SU-DHL-6 (cell line): ENCODE measurements around the gene POLE.

Source experiments
- H2AFZ ChIP-seq: fragments of 200-600 bp; sonication (generic); 2 replicates; pipeline ENCODE4 v1.6.1; 2014; ENCODE audit warnings: low read depth, mild to moderate bottlenecking, moderate library complexity, mixed read lengths, antibody characterized with exemption, low read length; ENCODE audit not compliant: severe bottlenecking
- H3F3A ChIP-seq: fragments of 200-600 bp; shearing (Covaris generic); 2 replicates; pipeline ENCODE4 v1.6.0; 2016; ENCODE audit warnings: antibody characterized with exemption, mild to moderate bottlenecking; ENCODE audit not compliant: insufficient read depth
- H3K27ac ChIP-seq: fragments of 200-600 bp; sonication (generic); 2 replicates; pipeline ENCODE4 v1.5.1; 2016; ENCODE audit warnings: low read depth, mild to moderate bottlenecking, low read length, moderate library complexity, mixed read lengths
- H3K27me3 ChIP-seq: fragments of 200-600 bp; sonication (generic), shearing (Covaris generic); 2 replicates; pipeline ENCODE4 v1.6.0; 2014; ENCODE audit warnings: mild to moderate bottlenecking, low read length
- H3K36me3 ChIP-seq: fragments of 200-600 bp; sonication (generic); 2 replicates; pipeline ENCODE4 v1.6.1; 2014; ENCODE audit warnings: mild to moderate bottlenecking, low read length, mixed read lengths
- H3K4me2 ChIP-seq: fragments of 300-600, 200-600 bp; shearing (Covaris generic), sonication (generic); 2 replicates; pipeline ENCODE4 v1.6.0; 2014; ENCODE audit warnings: low read length, low read depth, mild to moderate bottlenecking; ENCODE audit not compliant: poor library complexity, severe bottlenecking
- H3K4me3 ChIP-seq: fragments of 200-600 bp; sonication (generic); 2 replicates; pipeline ENCODE4 v1.5.1; 2014; ENCODE audit warnings: antibody characterized with exemption, low read length, mild to moderate bottlenecking, mixed read lengths; ENCODE audit not compliant: insufficient read depth, poor library complexity, severe bottlenecking
- H3K79me2 ChIP-seq: fragments of 200-600 bp; sonication (generic); 2 replicates; pipeline ENCODE4 v1.6.1; 2014; ENCODE audit warnings: mild to moderate bottlenecking, low read length, moderate library complexity; ENCODE audit not compliant: insufficient read depth
- H3K9ac ChIP-seq: fragments of 200-600 bp; sonication (generic); 2 replicates; pipeline ENCODE4 v1.7.0; 2014; ENCODE audit warnings: mild to moderate bottlenecking, low read length
- H3K9me2 ChIP-seq: fragments of 200-600 bp; sonication (generic); replicated peaks from 2 replicates; pipeline ENCODE4 v1.6.1; 2014; ENCODE audit warnings: low read length; ENCODE audit not compliant: insufficient read depth
- H3K9me3 ChIP-seq: fragments of 200-600 bp; sonication (generic); 2 replicates; pipeline ENCODE4 v1.6.1; 2014; ENCODE audit warnings: low read length, mixed read lengths; ENCODE audit not compliant: insufficient read depth
- H4K20me1 ChIP-seq: fragments of 200-600 bp; sonication (generic); 2 replicates; pipeline ENCODE4 v1.6.1; 2014; ENCODE audit warnings: low read depth, mild to moderate bottlenecking, antibody characterized with exemption, low read length, moderate library complexity, mixed read lengths
- EZH2phosphoT487 ChIP-seq: fragments of 200-600 bp; sonication (generic), shearing (Covaris generic); conservative IDR thresholded peaks from 2 replicates; pipeline ENCODE4 v1.6.1; 2018; ENCODE audit warnings: mild to moderate bottlenecking, antibody characterized with exemption, low read length, moderate library complexity, mixed read lengths
- TF ChIP-seq, protein P1 (sequence below): fragments of 200-600 bp; sonication (generic); IDR thresholded peaks from one replicate; pipeline ENCODE4 v1.5.1; 2017; ENCODE audit warnings: antibody characterized with exemption, mild to moderate bottlenecking, low read length, moderate library complexity; ENCODE audit not compliant: insufficient read depth, poor library complexity, severe bottlenecking

POLE gene

GRCh38 chr12:132593938-132594358 is 93.2 kb downstream of the POLE start:
- peaks cover 14% of the 10 kb centered on the region for H3F3A ChIP-seq
- H3K4me3 ChIP-seq, result no peak overlapping the region
- no peak overlapping the region for H3K27ac ChIP-seq
- H3K79me2 ChIP-seq, result no peaks in the 10 kb centered on the region
- 0 out of 2 replicates have a peak, but pooled peaks cover 3% of the 10 kb centered on the region for H3K27me3 ChIP-seq
- TF ChIP-seq EZH2phosphoT487, result no peak
- TF ChIP-seq, protein P1, sequence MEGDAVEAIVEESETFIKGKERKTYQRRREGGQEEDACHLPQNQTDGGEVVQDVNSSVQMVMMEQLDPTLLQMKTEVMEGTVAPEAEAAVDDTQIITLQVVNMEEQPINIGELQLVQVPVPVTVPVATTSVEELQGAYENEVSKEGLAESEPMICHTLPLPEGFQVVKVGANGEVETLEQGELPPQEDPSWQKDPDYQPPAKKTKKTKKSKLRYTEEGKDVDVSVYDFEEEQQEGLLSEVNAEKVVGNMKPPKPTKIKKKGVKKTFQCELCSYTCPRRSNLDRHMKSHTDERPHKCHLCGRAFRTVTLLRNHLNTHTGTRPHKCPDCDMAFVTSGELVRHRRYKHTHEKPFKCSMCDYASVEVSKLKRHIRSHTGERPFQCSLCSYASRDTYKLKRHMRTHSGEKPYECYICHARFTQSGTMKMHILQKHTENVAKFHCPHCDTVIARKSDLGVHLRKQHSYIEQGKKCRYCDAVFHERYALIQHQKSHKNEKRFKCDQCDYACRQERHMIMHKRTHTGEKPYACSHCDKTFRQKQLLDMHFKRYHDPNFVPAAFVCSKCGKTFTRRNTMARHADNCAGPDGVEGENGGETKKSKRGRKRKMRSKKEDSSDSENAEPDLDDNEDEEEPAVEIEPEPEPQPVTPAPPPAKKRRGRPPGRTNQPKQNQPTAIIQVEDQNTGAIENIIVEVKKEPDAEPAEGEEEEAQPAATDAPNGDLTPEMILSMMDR, result no peak
- H3K4me2 ChIP-seq, result no peak overlapping the region
- H3K9ac ChIP-seq, result no peak overlapping the region
- no peak overlapping the region for H2AFZ ChIP-seq
- H3K9me2 ChIP-seq, result no peaks in the 10 kb centered on the region
- H3K36me3 ChIP-seq, result no peaks in the 10 kb centered on the region
- no peaks in the 10 kb centered on the region for H4K20me1 ChIP-seq
- H3K9me3 ChIP-seq, result no peaks in the 10 kb centered on the region

DNA sequence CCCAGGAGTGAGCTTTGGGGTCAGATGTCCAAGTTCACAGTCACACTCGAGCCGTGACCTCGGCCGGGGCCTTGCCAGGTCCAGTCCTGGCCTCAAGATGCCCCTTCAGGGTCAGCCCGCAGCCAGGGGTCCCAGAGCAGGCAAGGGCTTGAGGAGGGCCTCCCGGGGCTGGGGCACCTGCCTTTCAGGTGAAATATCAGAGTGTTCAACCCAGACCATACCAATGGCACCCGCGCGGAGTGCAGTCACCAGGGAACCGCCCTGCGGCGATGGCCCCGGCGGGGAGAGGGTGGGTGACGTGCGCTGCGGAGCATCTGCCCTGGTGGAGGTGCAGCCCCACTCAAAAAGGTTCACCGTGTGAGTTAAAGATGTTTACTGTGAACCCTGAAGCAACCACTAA is 93.6 kb downstream of the POLE start:
- Histone ChIP-seq H3K4me3 (no peak overlapping the region), H4K20me1 (no peaks in the 10 kb centered on the region), H3K27me3 (0 out of 2 replicates have a peak, but pooled peaks cover 3% of the 10 kb centered on the region), H3K9me2 (no peaks in the 10 kb centered on the region), H3K27ac (no peak overlapping the region), H3K9me3 (no peaks in the 10 kb centered on the region), H3K36me3 (no peaks in the 10 kb centered on the region), H3K4me2 (no peak overlapping the region), H2AFZ (no peak overlapping the region), H3F3A (peaks cover 9% of the 10 kb centered on the region), H3K9ac (no peak overlapping the region), H3K79me2 (no peaks in the 10 kb centered on the region)
- no peak for TF ChIP-seq EZH2phosphoT487
- TF ChIP-seq, protein P1, result no peak

GRCh38 chr12:132593071-132593470 is 94.1 kb downstream of the POLE start:
- H3K9me2 ChIP-seq, result no peaks in the 10 kb centered on the region
- no peaks in the 10 kb centered on the region for H3K36me3 ChIP-seq
- TF ChIP-seq EZH2phosphoT487, result no peak
- TF ChIP-seq, protein P1, result no peak
- no peak overlapping the region for H3K4me2 ChIP-seq
- H4K20me1 ChIP-seq, result no peaks in the 10 kb centered on the region
- 0 out of 2 replicates have a peak, but pooled peaks cover 3% of the 10 kb centered on the region for H3K27me3 ChIP-seq
- H3K9me3 ChIP-seq, result no peaks in the 10 kb centered on the region
- no peak overlapping the region for H2AFZ ChIP-seq
- H3K79me2 ChIP-seq, result no peaks in the 10 kb centered on the region
- no peak overlapping the region for H3K27ac ChIP-seq
- H3F3A ChIP-seq, result peaks cover 9% of the 10 kb centered on the region
- H3K4me3 ChIP-seq, result no peak overlapping the region
- H3K9ac ChIP-seq, result no peak overlapping the region
